Mucosa of descending colon (tissue), 3 donors: ENCODE measurements around the gene HIVEP2. TPM values are rescaled to one million over a fixed set of nuclear protein-coding genes. Genes with fewer than 3 reads are reported as not detected.

Experiments
- ATAC-seq: fragments of 200-7000 bp; cut with Tn5 transposase; one replicate; pipeline ENCODE4 v1.9.1; 2020; ENCODE audit warnings: mild to moderate bottlenecking, moderate library complexity
- DNase-seq, 3 donors: peaks; one replicate each; pipeline ENCODE4 v3.0.0-alpha.2; 2020
- H3K36me3 ChIP-seq: fragments of 200-600 bp; one replicate; pipeline ENCODE4 v1.8.0; 2021; ENCODE audit warnings: low read depth, mild to moderate bottlenecking
- H3K4me1 ChIP-seq: fragments of 200-600 bp; one replicate; pipeline ENCODE4 v1.8.0; 2021; ENCODE audit warnings: low read depth, mild to moderate bottlenecking
- H3K4me3 ChIP-seq: fragments of 200-600 bp; one replicate; pipeline ENCODE4 v1.8.0; 2021; ENCODE audit warnings: mild to moderate bottlenecking
- H3K9me3 ChIP-seq: fragments of 200-600 bp; one replicate; pipeline ENCODE4 v1.8.0; 2021; ENCODE audit warnings: mild to moderate bottlenecking
- CTCF ChIP-seq: fragments of 200-600 bp; IDR thresholded peaks from one replicate; pipeline ENCODE4 v1.8.0; 2022; ENCODE audit warnings: antibody characterized with exemption, mild to moderate bottlenecking
- intact Hi-C, 2 donors: fragments of 100-400 bp; cut with DNase I in 1 of 2; cut with micrococcal nuclease in 1 of 2; formaldehyde crosslinking; loops; one replicate each; pipeline versions ENCODE4 v1.11.0 to v1.11.1; 2022; cut with DNase I, micrococcal nuclease
- total RNA-seq, 3 donors: library from RNA; stranded (reverse); fragmentation: NEBNext Ultra II Directional in 2 of 3; extraction: Animal tissue kit (Norgen Biotek cat#: 25700) in 2 of 3; gene quantifications; one replicate each; pipeline versions ENCODE4 v1.2.1 to v1.2.4, GENCODE V29; 2021 to 2023
- donor health status: DM: no; HTN: no; CAD: no; lungs with moderate emphysema.
- donor health status: DM: no; HTN: no; CAD: no.
- donor health status: DM: no; HTN: yes; CAD: no.

Gene HIVEP2
- total RNA-seq, 3 donors from 2014 or later = 7.8 to 17.7 (median 11.3) TPM

GRCh38 chr6:142857796-142858555, 87.0 kb downstream of the HIVEP2 start:
- H3K4me1 ChIP-seq = peaks cover 11% of the 10 kb centered on the region
- no peaks in the 10 kb centered on the region for H3K36me3 ChIP-seq
- no peak overlapping the region for H3K4me3 ChIP-seq
- ATAC-seq (no peak), DNase-seq (peak in 1 of 3 donors; percentile 53)
- H3K9me3 ChIP-seq = no peaks in the 10 kb centered on the region
- intact Hi-C loops = no loop called here
- TF ChIP-seq CTCF = no peak

GRCh38 chr6:142857233-142857761, 87.7 kb downstream of the HIVEP2 start:
- ATAC-seq (no peak), DNase-seq (no peak)

GRCh38 chr6:142856624-142857232, 88.2 kb downstream of the HIVEP2 start:
- intact Hi-C loops = no loop called here
- DNase-seq = no peak

More at GRCh38 chr6:142857233-142857761, 87.7 kb downstream of the HIVEP2 start:
- Histone ChIP-seq H3K36me3 (no peaks in the 10 kb centered on the region), H3K4me3 (no peak overlapping the region), H3K4me1 (peaks cover 11% of the 10 kb centered on the region), H3K9me3 (no peaks in the 10 kb centered on the region)
- TF ChIP-seq CTCF = no peak
- intact Hi-C loops = no loop called here

GRCh38 chr6:142855893-142856623, 88.9 kb downstream of the HIVEP2 start:
- H3K4me1 ChIP-seq = peaks cover 12% of the 10 kb centered on the region
- H3K36me3 ChIP-seq = no peaks in the 10 kb centered on the region
- no peak overlapping the region for H3K4me3 ChIP-seq
- no peak for TF ChIP-seq CTCF
- no peak for DNase-seq
- H3K9me3 ChIP-seq = no peaks in the 10 kb centered on the region
- intact Hi-C loops = no loop called here
- no peak for ATAC-seq

More at GRCh38 chr6:142856624-142857232, 88.2 kb downstream of the HIVEP2 start:
- no peaks in the 10 kb centered on the region for H3K36me3 ChIP-seq
- TF ChIP-seq CTCF = no peak
- H3K9me3 ChIP-seq = no peaks in the 10 kb centered on the region
- peak; percentile 16 for ATAC-seq
- H3K4me1 ChIP-seq = peaks cover 11% of the 10 kb centered on the region
- H3K4me3 ChIP-seq = no peak overlapping the region

GRCh38 chr6:142854589-142855488, 90.1 kb downstream of the HIVEP2 start:
- Histone ChIP-seq H3K9me3 (no peaks in the 10 kb centered on the region), H3K36me3 (no peaks in the 10 kb centered on the region), H3K4me1 (peaks cover 13% of the 10 kb centered on the region), H3K4me3 (no peak overlapping the region)
- ATAC-seq = no peak
- intact Hi-C loops = no loop called here
- TF ChIP-seq CTCF = no peak
- DNase-seq = no peak
